Dendritic cell treated with granulocyte-macrophage colony-stimulating factor and Interleukin-4, amounts not matched to agents 40 ng/mL and 50 ng/mL, for 4 days (primary cell): ENCODE results near the gene FXYD2.
A peak's percentile ranks its signal among the peaks of the same experiment; 100 is the strongest.
"Not testable (repeated sequence)": the region's sequence is repeated elsewhere in the genome, so short reads cannot be mapped to it uniquely, and the experiment has no call there.

Experiments
- H3K27ac Mint-ChIP-seq: one replicate; pipeline ENCODE4 v1.8.0; 2022; ENCODE audit warnings: mild to moderate bottlenecking, mixed read lengths
- H3K27me3 Mint-ChIP-seq: one replicate; pipeline ENCODE4 v1.8.0; 2022; ENCODE audit warnings: mild to moderate bottlenecking, mixed read lengths
- H3K36me3 Mint-ChIP-seq: one replicate; pipeline ENCODE4 v1.8.0; 2022; ENCODE audit warnings: low read depth, mixed read lengths
- H3K4me1 Mint-ChIP-seq: one replicate; pipeline ENCODE4 v1.8.0; 2022; ENCODE audit warnings: low read depth, mixed read lengths
- H3K4me3 Mint-ChIP-seq: one replicate; pipeline ENCODE4 v1.8.0; 2022; ENCODE audit warnings: mild to moderate bottlenecking, moderate library complexity, mixed read lengths
- H3K9me3 Mint-ChIP-seq: one replicate; pipeline ENCODE4 v1.8.0; 2022; ENCODE audit warnings: mixed read lengths
- intact Hi-C: fragments of 100-400 bp; cut with micrococcal nuclease; formaldehyde crosslinking; loops from one replicate; pipeline ENCODE4 v1.15.0; 2022

FXYD2 gene

DNA sequence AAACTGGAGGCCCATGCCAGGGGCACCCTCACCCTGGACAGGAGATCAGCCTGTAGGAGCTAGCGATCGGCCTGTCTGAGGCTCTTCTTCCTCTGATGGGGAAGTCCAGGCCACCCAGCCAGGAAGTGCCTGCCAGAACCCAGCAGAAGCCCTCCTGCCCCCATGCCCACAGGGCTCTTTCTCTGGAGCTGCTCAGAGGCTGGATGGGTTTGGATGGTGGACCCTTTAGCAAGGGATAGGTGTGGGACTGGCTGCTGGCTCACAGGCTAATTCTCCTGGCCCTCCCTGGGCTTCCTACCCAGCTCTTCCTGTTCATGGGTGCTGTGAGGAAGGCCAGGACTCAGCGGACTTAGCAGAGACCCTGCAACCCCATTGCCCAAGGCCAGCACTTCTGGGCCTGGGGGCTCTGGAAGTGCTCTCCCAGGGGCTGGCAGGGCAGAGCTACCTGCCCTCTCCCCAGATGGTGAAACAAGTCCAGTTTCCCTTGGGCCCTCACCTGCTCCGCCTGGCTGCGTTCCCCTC lies 7.6 kb downstream of the FXYD2 start:
- Mint-ChIP-seq H3K27me3 (no peaks in the 10 kb centered on the region), H3K4me1 (peaks cover 84% of the 10 kb centered on the region), H3K27ac (peak overlapping the region; percentile 97), H3K9me3 (no peaks in the 10 kb centered on the region), H3K36me3 (no peaks in the 10 kb centered on the region), H3K4me3 (peak overlapping the region; percentile 58)
- intact Hi-C loops: loop anchor here (5.0 kb wide), 1 partner anchor 375 kb away; no protein-coding TSS in a partner anchor

DNA sequence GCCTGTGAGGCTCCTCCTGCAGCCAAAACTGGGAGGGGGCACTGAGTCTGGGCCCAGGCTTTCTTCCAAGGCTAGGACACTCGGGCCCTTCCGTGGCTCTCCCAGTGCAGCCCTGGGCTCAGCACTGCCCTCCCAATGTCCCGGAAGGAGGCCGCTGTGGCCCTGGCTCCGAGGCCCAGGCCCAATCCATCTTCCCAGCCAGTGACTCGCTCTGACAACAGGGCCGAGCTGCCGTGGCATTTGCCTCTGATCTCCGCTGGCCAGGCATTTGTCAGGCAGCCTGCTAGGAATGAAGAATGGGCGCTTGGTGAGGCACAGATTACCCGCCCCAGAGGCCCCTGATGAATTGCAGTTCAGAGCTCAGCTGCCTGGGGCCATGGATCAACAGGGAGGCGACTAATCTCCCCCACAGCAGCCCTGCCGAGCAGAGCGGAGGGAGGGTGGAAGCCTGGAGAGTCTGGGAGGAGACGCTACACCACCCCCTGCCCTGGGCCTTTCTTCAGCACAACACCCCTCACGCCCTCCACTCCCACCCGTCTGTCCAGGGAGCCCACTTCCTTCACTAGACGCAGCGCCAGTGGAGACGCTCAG lies 8.3 kb downstream of the FXYD2 start:
- no peaks in the 10 kb centered on the region for H3K9me3 Mint-ChIP-seq
- H3K4me3 Mint-ChIP-seq: peak overlapping the region; percentile 30
- H3K27me3 Mint-ChIP-seq: peaks cover 2% of the 10 kb centered on the region
- peaks cover 83% of the 10 kb centered on the region for H3K4me1 Mint-ChIP-seq
- H3K27ac Mint-ChIP-seq: peak overlapping the region; percentile 97
- no peaks in the 10 kb centered on the region for H3K36me3 Mint-ChIP-seq
- intact Hi-C loops: loop anchor here (5.0 kb wide), 1 partner anchor 374 kb away; no protein-coding TSS in a partner anchor

DNA sequence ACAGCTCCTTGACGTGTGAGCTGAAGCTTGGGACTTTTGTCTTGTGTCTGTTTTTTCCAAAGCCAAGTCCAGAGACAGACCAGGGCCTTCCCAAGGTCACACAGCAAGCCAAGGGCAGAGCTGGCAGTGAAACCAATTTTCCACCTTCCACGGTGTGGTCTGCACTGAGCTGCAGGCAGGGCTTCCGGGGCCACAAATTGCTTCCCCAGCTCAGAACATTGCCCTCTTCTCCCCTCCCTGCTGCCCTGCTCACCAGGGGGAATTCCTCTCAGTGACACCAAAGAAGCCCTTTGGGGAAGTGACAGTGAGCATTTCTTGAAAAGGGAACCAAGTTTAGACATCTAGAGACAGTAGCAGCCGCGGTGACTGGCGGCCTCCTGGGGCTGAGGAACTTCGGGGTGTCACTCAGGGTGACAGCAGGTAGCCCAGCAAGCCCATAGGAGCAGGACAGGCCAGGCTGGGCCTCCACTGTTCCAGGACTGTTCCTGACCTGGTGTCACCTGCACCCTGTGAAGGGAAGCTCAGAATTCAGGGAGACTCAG lies 9.2 kb downstream of the FXYD2 start:
- Mint-ChIP-seq H3K36me3 (no peaks in the 10 kb centered on the region), H3K27ac (peak overlapping the region; percentile 97), H3K4me1 (peaks cover 91% of the 10 kb centered on the region), H3K4me3 (no peak overlapping the region), H3K27me3 (peaks cover 5% of the 10 kb centered on the region), H3K9me3 (no peaks in the 10 kb centered on the region)
- intact Hi-C loops: loop anchor here (5.0 kb wide), 1 partner anchor 373 kb away; no protein-coding TSS in a partner anchor

DNA sequence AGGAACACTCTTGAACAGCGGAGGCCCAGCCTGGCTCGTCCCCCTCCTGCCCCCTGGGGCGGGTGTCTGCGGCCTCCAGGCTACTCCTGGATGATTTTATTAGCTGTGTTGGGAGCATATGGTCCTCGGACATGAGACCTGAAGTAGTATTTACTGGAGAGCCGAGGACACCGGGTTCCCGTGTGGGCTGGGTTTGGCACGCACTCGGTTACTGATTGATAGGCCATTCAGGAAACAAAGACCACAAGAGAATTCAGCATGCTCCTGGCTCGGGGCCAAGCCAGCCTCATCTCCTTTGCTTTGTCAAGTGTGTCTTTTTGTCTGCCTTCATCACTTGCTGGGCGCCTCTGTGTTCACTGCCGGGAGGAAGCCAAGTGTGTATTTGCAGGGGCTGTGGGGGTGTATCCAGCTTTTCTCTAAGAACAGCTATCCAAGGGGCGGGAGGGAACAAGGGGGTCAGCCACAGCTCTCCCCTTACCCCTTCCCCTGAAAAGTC lies 9.7 kb downstream of the FXYD2 start:
- peaks cover 92% of the 10 kb centered on the region for H3K4me1 Mint-ChIP-seq
- no peaks in the 10 kb centered on the region for H3K36me3 Mint-ChIP-seq
- H3K9me3 Mint-ChIP-seq: no peaks in the 10 kb centered on the region
- peak overlapping the region; percentile 97 for H3K27ac Mint-ChIP-seq
- H3K4me3 Mint-ChIP-seq: no peak overlapping the region
- intact Hi-C loops: loop anchor here (5.0 kb wide), 1 partner anchor 373 kb away; no protein-coding TSS in a partner anchor
- peaks cover 7% of the 10 kb centered on the region for H3K27me3 Mint-ChIP-seq

DNA sequence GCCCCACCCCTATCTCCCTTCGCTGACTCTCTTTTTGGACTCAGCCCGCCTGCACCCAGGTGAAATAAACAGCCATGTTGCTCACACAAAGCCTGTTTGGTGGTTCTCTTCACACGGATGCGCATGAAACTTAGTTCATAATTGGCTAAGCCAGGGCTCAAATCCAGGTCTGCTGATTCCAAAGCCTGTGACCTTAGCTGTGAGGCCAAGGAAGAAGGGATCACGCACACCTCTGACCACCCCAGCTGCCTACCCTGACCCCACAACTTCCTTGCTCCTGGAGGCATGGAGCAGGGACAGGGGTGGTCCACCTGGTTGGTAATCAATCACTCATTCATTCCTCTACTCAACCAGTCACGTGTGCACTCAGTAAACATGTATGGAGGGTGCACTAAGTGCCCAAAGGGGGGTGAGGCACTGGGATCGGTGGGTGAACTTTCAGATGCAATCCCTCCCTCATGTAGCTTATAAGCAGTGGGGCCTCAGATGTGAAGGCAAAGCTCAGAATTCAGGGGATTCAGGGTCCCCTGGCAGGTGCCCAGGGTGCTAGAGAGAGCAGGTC lies 10.3 kb downstream of the FXYD2 start:
- no peaks in the 10 kb centered on the region for H3K36me3 Mint-ChIP-seq
- no peak overlapping the region for H3K4me3 Mint-ChIP-seq
- peak overlapping the region; percentile 97 for H3K27ac Mint-ChIP-seq
- peaks cover 94% of the 10 kb centered on the region for H3K4me1 Mint-ChIP-seq
- H3K27me3 Mint-ChIP-seq: peaks cover 7% of the 10 kb centered on the region
- no peaks in the 10 kb centered on the region for H3K9me3 Mint-ChIP-seq
- intact Hi-C loops: no loop called here

DNA sequence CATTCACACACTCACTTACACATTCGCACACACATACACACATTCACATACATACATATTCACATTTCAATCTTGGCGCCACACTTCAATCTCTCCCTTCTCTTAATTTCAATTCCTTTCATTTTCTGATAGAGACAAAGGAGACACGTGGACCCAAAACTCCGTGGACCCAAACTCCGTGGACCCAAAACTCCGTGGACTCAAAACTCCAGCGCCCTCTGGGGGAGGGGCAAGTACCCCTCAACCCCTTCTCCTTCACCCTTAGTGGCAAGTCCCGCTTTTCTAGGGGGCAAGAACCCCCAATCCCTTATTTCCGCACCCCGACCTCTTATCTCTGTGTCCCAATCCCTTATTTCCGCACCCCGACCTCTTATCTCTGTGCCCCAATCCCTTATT lies 14.5 kb downstream of the FXYD2 start:
- peaks cover 91% of the 10 kb centered on the region for H3K4me1 Mint-ChIP-seq
- H3K36me3 Mint-ChIP-seq, H3K9me3 Mint-ChIP-seq, H3K27me3 Mint-ChIP-seq, H3K4me3 Mint-ChIP-seq, intact Hi-C loops: not testable (repeated sequence)
- H3K27ac Mint-ChIP-seq: peak overlapping the region; percentile 38

DNA sequence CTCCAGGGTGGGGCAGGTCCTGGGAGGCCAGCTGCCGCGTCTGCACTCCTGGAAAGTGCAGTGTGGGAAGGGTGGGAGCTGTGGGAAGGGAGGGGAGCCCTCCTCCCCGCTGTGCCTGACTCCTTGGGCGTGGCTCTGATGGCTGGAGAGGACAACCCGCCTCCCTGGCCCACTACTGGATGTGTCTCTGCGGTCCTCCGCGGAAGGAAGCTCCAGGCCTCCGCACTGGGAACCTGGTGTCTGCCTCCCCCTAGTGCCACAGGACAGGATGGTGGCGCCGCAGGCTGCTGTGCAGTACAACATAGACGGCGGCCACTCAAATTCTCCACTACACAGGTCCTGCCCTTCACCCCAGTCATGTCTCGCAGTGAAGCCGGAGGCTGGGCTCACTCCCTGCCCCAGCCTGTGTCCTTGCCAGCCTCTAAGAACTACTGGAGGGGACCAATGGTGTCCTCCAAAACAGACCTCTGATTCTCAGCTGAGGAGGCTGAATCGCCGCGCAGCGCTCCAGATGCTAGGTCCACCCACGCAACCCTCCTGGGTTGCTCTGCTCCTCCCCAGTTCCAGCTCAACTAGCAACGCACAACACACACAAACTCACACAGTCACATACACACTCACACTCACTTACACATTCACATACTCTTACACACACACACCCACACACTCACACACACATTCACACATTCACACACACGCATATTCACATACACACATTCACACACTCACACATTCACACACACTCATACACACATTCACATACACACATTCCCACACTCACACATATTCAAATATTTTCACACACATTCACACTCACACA lies 15.1 kb downstream of the FXYD2 start:
- Mint-ChIP-seq H3K4me1 (peaks cover 91% of the 10 kb centered on the region), H3K27me3 (peaks cover 7% of the 10 kb centered on the region), H3K4me3 (no peak overlapping the region), H3K36me3 (no peaks in the 10 kb centered on the region), H3K9me3 (no peaks in the 10 kb centered on the region), H3K27ac (peak overlapping the region; percentile 38)
- intact Hi-C loops: no loop called here

DNA sequence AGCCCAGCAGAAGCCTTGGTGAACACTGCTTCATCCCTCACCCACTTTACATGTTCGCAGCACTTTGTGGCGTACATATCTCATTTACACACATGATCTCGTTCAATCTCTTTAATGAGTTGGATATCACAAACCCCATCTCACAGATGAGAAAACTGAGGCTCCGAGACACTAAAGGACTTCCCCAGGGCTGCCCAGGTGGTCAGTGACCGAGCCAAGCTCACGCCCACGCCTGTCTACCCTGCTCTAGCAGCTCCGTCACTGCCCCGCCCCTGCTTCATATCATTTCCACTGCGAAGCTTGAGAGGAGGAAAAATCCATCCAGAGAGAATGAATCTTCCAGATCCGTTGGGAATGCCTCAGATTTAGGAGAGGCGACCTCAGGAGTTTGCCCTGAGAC lies 15.8 kb downstream of the FXYD2 start:
- Mint-ChIP-seq H3K4me1 (peaks cover 86% of the 10 kb centered on the region), H3K4me3 (no peak overlapping the region), H3K27ac (peak overlapping the region; percentile 38), H3K36me3 (no peaks in the 10 kb centered on the region), H3K9me3 (no peaks in the 10 kb centered on the region), H3K27me3 (peaks cover 7% of the 10 kb centered on the region)
- intact Hi-C loops: no loop called here

DNA sequence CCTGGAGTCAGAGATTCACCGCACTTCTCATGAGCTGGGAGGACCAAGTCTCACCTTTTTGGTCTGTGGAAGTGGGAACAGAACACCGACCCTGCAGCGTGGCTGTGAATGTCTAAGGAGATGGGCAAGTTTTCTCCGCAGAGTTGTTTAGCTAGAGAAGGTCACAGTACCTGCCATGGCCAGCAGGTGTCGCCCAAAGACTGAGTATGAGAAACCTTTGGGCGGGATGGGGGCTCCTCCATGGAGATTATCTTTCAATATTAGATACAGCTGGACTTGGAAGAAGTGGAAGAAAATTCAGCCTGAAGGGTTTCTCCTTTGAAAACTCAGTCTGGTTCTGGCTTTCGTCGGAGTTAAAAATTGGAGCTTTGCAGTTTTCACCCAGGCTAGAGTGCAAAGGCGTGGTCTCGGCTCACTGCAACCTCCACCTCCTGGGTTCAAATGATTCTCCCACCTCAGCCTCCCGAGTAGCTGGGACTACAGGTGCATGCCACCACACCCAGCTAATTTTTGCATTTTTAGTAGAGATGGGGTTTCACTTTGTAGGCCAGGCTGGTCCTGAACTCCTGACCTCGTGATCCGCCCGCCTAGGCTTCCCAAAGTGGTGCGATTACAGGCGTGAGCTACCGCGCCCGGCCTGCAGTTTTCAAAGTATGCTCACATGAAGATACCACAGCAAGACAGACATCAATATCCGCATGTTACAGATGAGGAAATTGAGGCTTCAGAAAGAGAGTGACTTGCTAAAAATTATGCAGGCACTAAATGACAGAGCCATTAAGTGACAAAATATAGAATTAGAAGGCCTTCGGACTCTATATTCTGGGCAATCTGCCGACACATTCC lies 16.8 kb downstream of the FXYD2 start:
- Mint-ChIP-seq H3K9me3 (no peaks in the 10 kb centered on the region), H3K36me3 (no peaks in the 10 kb centered on the region), H3K27me3 (peaks cover 7% of the 10 kb centered on the region), H3K27ac (peak overlapping the region; percentile 29), H3K4me1 (peaks cover 75% of the 10 kb centered on the region), H3K4me3 (no peak overlapping the region)
- intact Hi-C loops: loop anchor here (1.0 kb wide), 1 partner anchor 11 kb away; no protein-coding TSS in a partner anchor

DNA sequence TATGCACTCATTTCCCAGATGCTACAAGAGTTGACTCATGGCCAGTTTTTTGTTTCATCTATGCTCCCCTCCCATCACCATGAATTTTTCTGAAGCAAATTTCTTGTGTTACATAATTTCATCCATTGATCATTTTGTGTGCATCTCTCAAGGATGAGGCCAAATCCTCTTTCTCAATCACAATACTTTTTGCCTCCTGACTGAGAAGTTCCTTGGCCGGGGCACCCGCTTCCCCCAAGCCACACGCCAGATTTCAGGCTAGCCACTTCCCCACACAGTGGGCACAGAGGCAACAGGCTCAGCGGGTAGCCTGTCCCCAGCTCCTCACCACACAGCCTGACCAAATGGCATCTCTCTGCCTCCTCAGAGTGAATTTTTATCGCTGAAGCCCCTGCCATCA lies 17.7 kb downstream of the FXYD2 start:
- Mint-ChIP-seq H3K36me3 (no peaks in the 10 kb centered on the region), H3K4me1 (peaks cover 67% of the 10 kb centered on the region), H3K4me3 (no peak overlapping the region), H3K27me3 (peaks cover 8% of the 10 kb centered on the region), H3K27ac (peak overlapping the region; percentile 30), H3K9me3 (no peaks in the 10 kb centered on the region)
- intact Hi-C loops: loop anchor here (1.0 kb wide), 1 partner anchor 11 kb away; no protein-coding TSS in a partner anchor

DNA sequence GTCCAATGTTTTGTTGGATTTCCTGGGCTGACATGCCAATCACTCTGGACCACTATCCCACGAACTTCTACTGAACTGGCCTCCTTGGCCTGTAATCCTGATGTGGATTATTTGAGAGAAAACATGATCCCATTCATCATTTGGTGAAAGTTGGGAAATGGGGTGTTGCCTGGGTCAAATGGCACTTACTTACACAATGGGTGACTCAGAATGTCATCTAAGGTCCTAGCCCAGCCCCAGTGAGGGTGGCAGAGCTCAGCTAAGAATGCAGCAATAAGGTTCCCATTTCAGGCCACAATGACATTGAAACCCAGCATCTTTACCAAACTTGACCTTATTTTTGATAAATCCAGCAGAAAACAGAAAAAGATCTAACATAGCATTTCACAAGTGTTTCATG lies 19.5 kb downstream of the FXYD2 start:
- Mint-ChIP-seq H3K27me3 (peaks cover 13% of the 10 kb centered on the region), H3K9me3 (no peaks in the 10 kb centered on the region), H3K4me1 (peaks cover 55% of the 10 kb centered on the region), H3K27ac (no peak overlapping the region), H3K4me3 (no peak overlapping the region), H3K36me3 (no peaks in the 10 kb centered on the region)
- intact Hi-C loops: no loop called here

DNA sequence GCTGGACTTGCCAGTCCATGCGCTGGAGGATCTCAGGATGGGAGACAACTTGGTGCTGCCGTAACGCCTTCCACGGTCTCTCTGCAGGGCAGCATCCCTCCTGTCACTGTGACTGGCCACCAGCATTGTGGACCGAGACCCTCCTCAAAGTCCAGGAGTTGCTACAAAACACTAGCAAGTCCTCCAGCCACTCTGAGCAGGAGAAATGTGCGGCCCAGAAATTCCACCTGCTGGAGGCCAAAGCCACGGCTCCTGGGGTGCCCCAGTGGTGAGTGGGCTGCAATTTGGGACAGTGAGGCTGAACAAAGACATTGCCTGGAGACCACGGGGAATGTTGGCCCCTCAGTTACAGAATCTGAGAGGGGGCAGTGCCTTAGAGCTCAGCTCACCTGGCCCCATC lies 20.6 kb downstream of the FXYD2 start:
- peaks cover 44% of the 10 kb centered on the region for H3K4me1 Mint-ChIP-seq
- no peak overlapping the region for H3K4me3 Mint-ChIP-seq
- H3K27me3 Mint-ChIP-seq: peaks cover 24% of the 10 kb centered on the region
- H3K27ac Mint-ChIP-seq: no peak overlapping the region
- H3K9me3 Mint-ChIP-seq: no peaks in the 10 kb centered on the region
- intact Hi-C loops: no loop called here
- H3K36me3 Mint-ChIP-seq: no peaks in the 10 kb centered on the region

DNA sequence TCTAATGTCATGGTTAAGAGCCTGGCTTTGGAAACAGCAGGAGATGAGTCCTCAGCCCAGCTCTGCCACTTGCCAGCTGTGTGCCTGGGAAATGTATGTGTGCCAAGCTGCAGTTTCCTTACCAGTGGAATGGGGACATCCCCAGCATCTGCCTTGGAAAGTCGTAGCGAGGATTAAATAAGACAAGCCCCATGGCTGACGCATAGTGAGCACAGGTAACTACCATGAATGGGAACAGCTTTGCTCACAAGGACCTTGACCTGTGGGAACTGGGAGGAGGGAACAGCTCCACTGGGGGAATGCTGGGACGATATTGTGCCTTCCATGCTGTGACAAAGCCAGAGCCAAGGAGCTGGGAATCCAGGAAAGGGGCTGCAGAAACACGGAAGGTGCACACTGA lies 24.9 kb downstream of the FXYD2 start:
- Mint-ChIP-seq H3K4me1 (peaks cover 21% of the 10 kb centered on the region), H3K4me3 (no peak overlapping the region), H3K9me3 (no peaks in the 10 kb centered on the region), H3K27me3 (peaks cover 63% of the 10 kb centered on the region), H3K27ac (no peak overlapping the region), H3K36me3 (no peaks in the 10 kb centered on the region)
- intact Hi-C loops: no loop called here
